Measurements from ENCODE around the gene FNDC5. TPM values are rescaled to one million over a fixed set of nuclear protein-coding genes. Genes with fewer than 3 reads are reported as not detected.
A peak's percentile ranks its signal among the peaks of the same experiment; 100 is the strongest.

The FNDC5 gene
- total and polyA plus RNA-seq, 2 of the 13 experiments (the other 11 are each of a cell fraction or from before 2014, with no cell fraction given) = 1.4 to 3.1 TPM

DNA sequence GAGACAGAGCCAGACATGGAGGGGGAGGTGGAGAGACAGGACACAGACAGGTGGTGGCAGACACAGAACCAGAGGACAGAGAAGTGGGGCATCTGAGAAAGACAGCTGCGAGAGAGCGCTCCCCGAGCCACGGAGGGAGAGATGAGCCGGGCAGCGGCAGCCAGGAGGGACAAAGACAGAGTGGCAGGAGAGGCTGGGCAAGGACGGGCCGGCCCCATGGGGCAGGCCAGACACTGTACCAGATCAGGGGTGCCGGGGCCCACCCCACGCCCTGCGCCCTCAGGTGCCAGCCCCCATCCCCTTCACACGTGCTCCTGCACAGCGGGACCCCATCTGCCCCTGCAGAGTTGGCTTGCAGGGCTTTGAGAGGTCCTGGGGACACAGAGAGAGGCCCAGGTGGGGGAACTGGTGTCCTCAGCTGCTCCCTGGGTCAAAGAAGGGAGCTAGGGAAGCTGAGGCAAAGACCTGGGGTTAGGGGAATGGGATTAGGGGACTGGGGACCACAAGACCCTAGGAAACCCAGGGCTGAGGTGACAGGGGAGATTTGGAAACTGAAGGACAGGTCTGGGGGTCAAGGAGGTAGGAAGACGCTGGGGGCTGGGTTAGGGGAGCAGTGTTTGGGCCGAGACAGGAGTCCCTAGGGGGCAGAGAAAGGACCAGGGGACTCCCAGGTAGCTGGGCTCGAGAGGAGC is 643 bp downstream of the FNDC5 start:
- no TSS peak for BruUV-seq (replicated peaks)
- peak overlapping the region; percentile 87 for H3K4me2 ChIP-seq (ENCODE audit: low read depth, low read length)
- peaks cover 0 to 19% of the 10 kb centered on the region in 2 experiments; a peak in 3 of 5 replicates for H3K27me3 ChIP-seq (ENCODE audit: control insufficient read depth in 1 of 2, insufficient read depth in 2 of 2, low read length in 2 of 2)
- H3K9ac ChIP-seq (ENCODE audit: insufficient read depth, low read depth, low read length) = peak overlapping the region; percentile 41; the same call in 1 of the 2 replicates
- ChIA-PET POLR2A (no interaction called here), CTCF (ENCODE audit: low intra/inter-chr PET ratio, low total read pairs) (no interaction called here)
- no peaks in the 10 kb centered on the region for H3K36me3 ChIP-seq (replicated peaks in 1 of 2; ENCODE audit: control insufficient read depth in 1 of 2, insufficient read depth in 2 of 2, low read length in 2 of 2)
- WGBS (ENCODE audit: low lambda C conversion rate) = 3% methylated on average over 8 of the region's 16 CpGs
- no peaks in the 10 kb centered on the region for H3K79me2 ChIP-seq (ENCODE audit: insufficient read depth, low read length)
- no peaks in the 10 kb centered on the region for H3K9me3 ChIP-seq (ENCODE audit: low read length)
- ATAC-seq = peak; percentile 60
- peaks cover 21% of the 10 kb centered on the region for H3K4me1 ChIP-seq (ENCODE audit: insufficient read depth, low read length)
- in situ Hi-C loops (cut with HindIII; ENCODE audit: extremely low pct_ligation_motif_present, low pct_unique_long_range_greater_than_20kb) (loop anchor here (10.0 kb wide), 1 partner anchor 45 kb away; no protein-coding TSS in a partner anchor), intact Hi-C loops (cut with micrococcal nuclease; ENCODE audit: unreplicated experiment) (loop anchor here (5.0 to 10.0 kb wide), 3 partner anchors 53 to 348 kb away; partner anchors contain the start of genes S100PBP and YARS1)
- H2AFZ ChIP-seq (ENCODE audit: low read length) = no peak overlapping the region
- peak overlapping the region; percentile 52 to 64 (median 59) for H3K4me3 ChIP-seq (replicated peaks in 1 of 3; ENCODE audit: insufficient read depth in 1 of 3, low read depth in 2 of 3, low read length in 3 of 3)
- peaks cover 5% of the 10 kb centered on the region for H4K20me1 ChIP-seq (ENCODE audit: insufficient read depth, low read length)
- DNase-seq (ENCODE audit: low spot score) = no peak
- FAIRE-seq = no peak
- H3K27ac ChIP-seq (ENCODE audit: extremely low read length, insufficient read depth, low read length) = no peak overlapping the region
- TF ChIP-seq GATAD2A (CRISPR knock-in tag; IDR thresholded peaks at IDR 0.05) (no peak), NPAS2 (CRISPR knock-in tag; IDR thresholded peaks at IDR 0.05; ENCODE audit: borderline replicate concordance) (no peak), NFE2L1 (CRISPR knock-in tag; IDR thresholded peaks at IDR 0.05; ENCODE audit: borderline replicate concordance) (no peak), ZNF747 (CRISPR knock-in tag; IDR thresholded peaks at IDR 0.05; ENCODE audit: borderline replicate concordance) (no peak), SNAPC2 (CRISPR knock-in tag; IDR thresholded peaks at IDR 0.05) (no peak), RXRA (CRISPR knock-in tag; IDR thresholded peaks at IDR 0.05) (no peak; the same call in 1 of the 2 replicates), FOXO1 (CRISPR knock-in tag; IDR thresholded peaks at IDR 0.05) (no peak), PHF8 (CRISPR knock-in tag; IDR thresholded peaks at IDR 0.05) (0 out of 2 replicates have a peak, but pooled peaks have one; percentile 18), ZNF121 (CRISPR knock-in tag; IDR thresholded peaks at IDR 0.05) (no peak), NFYB (CRISPR knock-in tag; IDR thresholded peaks at IDR 0.05) (no peak), ZNF138 (CRISPR knock-in tag; IDR thresholded peaks at IDR 0.05; ENCODE audit: low read depth) (no peak), ZNF34 (CRISPR knock-in tag; IDR thresholded peaks at IDR 0.05; ENCODE audit: borderline replicate concordance) (no peak), ZNF292 (CRISPR knock-in tag; IDR thresholded peaks at IDR 0.05; ENCODE audit: borderline replicate concordance, low read depth) (0 out of 2 replicates have a peak, but pooled peaks have one; percentile 36)
- TF ChIP-seq, protein P1, sequence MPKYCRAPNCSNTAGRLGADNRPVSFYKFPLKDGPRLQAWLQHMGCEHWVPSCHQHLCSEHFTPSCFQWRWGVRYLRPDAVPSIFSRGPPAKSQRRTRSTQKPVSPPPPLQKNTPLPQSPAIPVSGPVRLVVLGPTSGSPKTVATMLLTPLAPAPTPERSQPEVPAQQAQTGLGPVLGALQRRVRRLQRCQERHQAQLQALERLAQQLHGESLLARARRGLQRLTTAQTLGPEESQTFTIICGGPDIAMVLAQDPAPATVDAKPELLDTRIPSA (CRISPR knock-in tag; IDR thresholded peaks at IDR 0.05; ENCODE audit: borderline replicate concordance) = no peak
- TF ChIP-seq, protein P2, sequence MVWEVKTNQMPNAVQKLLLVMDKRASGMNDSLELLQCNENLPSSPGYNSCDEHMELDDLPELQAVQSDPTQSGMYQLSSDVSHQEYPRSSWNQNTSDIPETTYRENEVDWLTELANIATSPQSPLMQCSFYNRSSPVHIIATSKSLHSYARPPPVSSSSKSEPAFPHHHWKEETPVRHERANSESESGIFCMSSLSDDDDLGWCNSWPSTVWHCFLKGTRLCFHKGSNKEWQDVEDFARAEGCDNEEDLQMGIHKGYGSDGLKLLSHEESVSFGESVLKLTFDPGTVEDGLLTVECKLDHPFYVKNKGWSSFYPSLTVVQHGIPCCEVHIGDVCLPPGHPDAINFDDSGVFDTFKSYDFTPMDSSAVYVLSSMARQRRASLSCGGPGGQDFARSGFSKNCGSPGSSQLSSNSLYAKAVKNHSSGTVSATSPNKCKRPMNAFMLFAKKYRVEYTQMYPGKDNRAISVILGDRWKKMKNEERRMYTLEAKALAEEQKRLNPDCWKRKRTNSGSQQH (CRISPR knock-in tag; IDR thresholded peaks at IDR 0.05; ENCODE audit: low read depth) = no peak
- TF ChIP-seq, protein P3, sequence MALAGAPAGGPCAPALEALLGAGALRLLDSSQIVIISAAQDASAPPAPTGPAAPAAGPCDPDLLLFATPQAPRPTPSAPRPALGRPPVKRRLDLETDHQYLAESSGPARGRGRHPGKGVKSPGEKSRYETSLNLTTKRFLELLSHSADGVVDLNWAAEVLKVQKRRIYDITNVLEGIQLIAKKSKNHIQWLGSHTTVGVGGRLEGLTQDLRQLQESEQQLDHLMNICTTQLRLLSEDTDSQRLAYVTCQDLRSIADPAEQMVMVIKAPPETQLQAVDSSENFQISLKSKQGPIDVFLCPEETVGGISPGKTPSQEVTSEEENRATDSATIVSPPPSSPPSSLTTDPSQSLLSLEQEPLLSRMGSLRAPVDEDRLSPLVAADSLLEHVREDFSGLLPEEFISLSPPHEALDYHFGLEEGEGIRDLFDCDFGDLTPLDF (CRISPR knock-in tag; IDR thresholded peaks at IDR 0.05) = no peak
- TF ChIP-seq, protein P4, sequence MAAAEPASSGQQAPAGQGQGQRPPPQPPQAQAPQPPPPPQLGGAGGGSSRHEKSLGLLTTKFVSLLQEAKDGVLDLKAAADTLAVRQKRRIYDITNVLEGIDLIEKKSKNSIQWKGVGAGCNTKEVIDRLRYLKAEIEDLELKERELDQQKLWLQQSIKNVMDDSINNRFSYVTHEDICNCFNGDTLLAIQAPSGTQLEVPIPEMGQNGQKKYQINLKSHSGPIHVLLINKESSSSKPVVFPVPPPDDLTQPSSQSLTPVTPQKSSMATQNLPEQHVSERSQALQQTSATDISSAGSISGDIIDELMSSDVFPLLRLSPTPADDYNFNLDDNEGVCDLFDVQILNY (CRISPR knock-in tag; conservative IDR thresholded peaks at IDR 0.05) = no peak
